ENCODE data around the gene NFU1.
"Not testable (repeated sequence)": the region's sequence is repeated elsewhere in the genome, so short reads cannot be mapped to it uniquely, and the experiment has no call there.

The NFU1 gene

GRCh38 chr2:69380072-69380917 is 56.9 kb downstream of the NFU1 start:
- no peaks in the 10 kb centered on the region for H3K4me1 ChIP-seq (ENCODE audit: insufficient read depth, low read length)
- H3K4me3 ChIP-seq (ENCODE audit: low read length) = no peak overlapping the region
- no peak overlapping the region for H2AFZ ChIP-seq (ENCODE audit: low read depth, low read length)

GRCh38 chr2:69376403-69376802 is 60.8 kb downstream of the NFU1 start:
- Histone ChIP-seq H3K4me1 (ENCODE audit: insufficient read depth, low read length) (no peaks in the 10 kb centered on the region), H3K9me3 (ENCODE audit: low read length) (peaks cover 4% of the 10 kb centered on the region), H3K36me3 (ENCODE audit: insufficient read depth, low read length) (peaks cover 13% of the 10 kb centered on the region), H3K4me3 (ENCODE audit: low read length) (no peak overlapping the region), H3K27me3 (ENCODE audit: insufficient read depth, low read length) (no peaks in the 10 kb centered on the region), H2AFZ (ENCODE audit: low read depth, low read length) (no peak overlapping the region)

More at GRCh38 chr2:69380072-69380917, 56.9 kb downstream of the NFU1 start:
- no peaks in the 10 kb centered on the region for H3K27me3 ChIP-seq (ENCODE audit: insufficient read depth, low read length)
- H3K36me3 ChIP-seq (ENCODE audit: insufficient read depth, low read length) = no peaks in the 10 kb centered on the region
- H3K9me3 ChIP-seq (ENCODE audit: low read length) = peaks cover 4% of the 10 kb centered on the region

- Histone ChIP-seq H3K9me3 (ENCODE audit: low read length) (peaks cover 4% of the 10 kb centered on the region), H3K4me3 (ENCODE audit: low read length) (no peak overlapping the region), H3K27me3 (ENCODE audit: insufficient read depth, low read length) (no peaks in the 10 kb centered on the region), H3K4me1 (ENCODE audit: insufficient read depth, low read length) (no peaks in the 10 kb centered on the region), H2AFZ (ENCODE audit: low read depth, low read length) (no peak overlapping the region), H3K36me3 (ENCODE audit: insufficient read depth, low read length) (peaks cover 18% of the 10 kb centered on the region)
These were observed 61.5 kb downstream of the NFU1 start for GRCh38 chr2:69375494-69376353.

- peaks cover 47% of the 10 kb centered on the region for H3K36me3 ChIP-seq (ENCODE audit: insufficient read depth, low read length)
- no peaks in the 10 kb centered on the region for H3K27me3 ChIP-seq (ENCODE audit: insufficient read depth, low read length)
- no peaks in the 10 kb centered on the region for H3K4me1 ChIP-seq (ENCODE audit: insufficient read depth, low read length)
- H3K4me3 ChIP-seq (ENCODE audit: low read length) = no peak overlapping the region
- peaks cover 2% of the 10 kb centered on the region for H3K9me3 ChIP-seq (ENCODE audit: low read length)
- H2AFZ ChIP-seq (ENCODE audit: low read depth, low read length) = no peak overlapping the region
These were observed 64.5 kb downstream of the NFU1 start for GRCh38 chr2:69372767-69373166.

DNA sequence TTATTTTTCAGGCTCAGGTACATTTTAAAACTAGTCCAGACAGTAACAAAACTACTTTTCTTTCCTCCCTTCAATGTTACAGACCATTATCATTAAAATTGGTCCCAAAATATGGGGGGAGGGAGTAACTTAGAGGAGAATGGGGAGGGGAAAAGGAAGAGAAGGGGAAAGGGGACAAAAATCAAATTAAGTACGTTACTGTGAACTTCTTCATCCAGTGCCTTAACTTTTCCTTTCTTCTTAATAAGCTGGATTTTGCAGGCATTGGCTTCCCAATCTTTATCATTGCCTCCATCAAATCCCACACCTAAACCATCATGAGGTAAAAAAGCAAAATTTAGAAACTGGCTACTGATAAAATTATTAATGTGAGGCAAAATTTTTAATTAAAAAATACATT is 67.4 kb downstream of the NFU1 start:
- Histone ChIP-seq H2AFZ (ENCODE audit: low read depth, low read length) (no peak overlapping the region), H3K4me3 (ENCODE audit: low read length) (no peak overlapping the region), H3K9me3 (ENCODE audit: low read length) (no peaks in the 10 kb centered on the region), H3K36me3 (ENCODE audit: insufficient read depth, low read length) (peaks cover 61% of the 10 kb centered on the region), H3K27me3 (ENCODE audit: insufficient read depth, low read length) (no peaks in the 10 kb centered on the region), H3K4me1 (ENCODE audit: insufficient read depth, low read length) (no peaks in the 10 kb centered on the region)

DNA sequence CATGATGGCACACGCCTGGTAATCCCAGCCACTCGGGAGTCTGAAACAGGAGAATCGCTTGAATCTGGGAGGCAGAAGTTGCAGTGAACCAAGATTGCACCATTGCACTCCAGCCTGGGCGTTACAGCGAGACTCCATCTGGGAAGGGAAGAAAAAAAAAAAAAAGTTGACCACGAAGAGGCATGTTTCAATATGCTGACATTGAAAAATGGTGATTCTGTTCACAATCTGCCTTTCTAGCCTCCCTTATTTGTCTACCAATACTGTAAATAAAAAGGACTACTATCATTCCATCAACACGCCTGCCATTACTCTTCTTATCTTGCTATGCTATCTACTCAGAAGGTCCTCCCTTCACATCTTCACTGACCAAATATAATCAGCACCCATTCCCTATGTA is 68.6 kb downstream of the NFU1 start:
- Histone ChIP-seq H3K4me3 (ENCODE audit: low read length) (no peak overlapping the region), H3K9me3 (ENCODE audit: low read length) (no peaks in the 10 kb centered on the region), H2AFZ (ENCODE audit: low read depth, low read length) (no peak overlapping the region), H3K36me3 (ENCODE audit: insufficient read depth, low read length) (peaks cover 63% of the 10 kb centered on the region), H3K4me1 (ENCODE audit: insufficient read depth, low read length) (no peaks in the 10 kb centered on the region), H3K27me3 (ENCODE audit: insufficient read depth, low read length) (no peaks in the 10 kb centered on the region)

DNA sequence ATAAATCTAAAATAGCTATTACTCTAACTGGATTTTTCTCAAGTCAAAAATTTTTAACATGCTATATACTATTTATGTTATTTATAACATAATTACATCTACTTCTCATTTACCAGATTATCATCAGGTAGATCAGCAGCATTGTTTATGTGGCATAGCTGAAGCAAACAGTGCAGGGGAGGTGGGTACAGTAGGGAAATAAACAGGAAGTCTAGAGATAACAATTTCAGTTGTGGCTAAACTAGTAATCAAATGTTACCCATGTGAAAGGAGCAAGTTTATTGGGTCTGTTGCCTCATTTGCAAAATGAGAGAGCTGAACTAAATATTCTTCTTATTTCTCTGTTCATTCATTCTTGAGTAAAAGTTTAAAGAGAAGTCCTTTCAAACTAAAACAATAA is 77.9 kb downstream of the NFU1 start:
- peaks cover 69% of the 10 kb centered on the region for H3K36me3 ChIP-seq (ENCODE audit: insufficient read depth, low read length)
- H2AFZ ChIP-seq (ENCODE audit: low read depth, low read length) = no peak overlapping the region
- no peak overlapping the region for H3K4me3 ChIP-seq (ENCODE audit: low read length)
- no peaks in the 10 kb centered on the region for H3K9me3 ChIP-seq (ENCODE audit: low read length)
- H3K27me3 ChIP-seq (ENCODE audit: insufficient read depth, low read length) = no peaks in the 10 kb centered on the region
- H3K4me1 ChIP-seq (ENCODE audit: insufficient read depth, low read length) = no peaks in the 10 kb centered on the region

DNA sequence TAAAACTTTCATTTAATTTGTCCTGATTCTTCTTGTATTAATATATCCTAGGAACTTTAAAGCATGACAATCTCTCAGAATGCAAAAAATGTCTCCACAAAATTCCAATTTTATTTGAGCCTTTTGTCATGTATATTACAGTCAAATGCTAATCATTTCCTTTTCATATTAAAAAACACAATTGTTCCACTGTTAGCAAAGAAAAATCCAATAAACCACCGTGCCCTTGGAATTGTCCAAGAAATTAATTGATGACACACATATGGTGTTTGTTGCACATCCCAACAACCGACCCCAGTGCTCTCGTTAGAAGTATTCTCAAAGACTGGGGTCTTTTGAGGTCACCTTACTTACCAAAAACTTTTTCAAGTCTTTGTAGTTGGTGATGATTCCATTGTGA is 78.3 kb downstream of the NFU1 start:
- Histone ChIP-seq H3K27me3 (ENCODE audit: insufficient read depth, low read length) (no peaks in the 10 kb centered on the region), H2AFZ (ENCODE audit: low read depth, low read length) (no peak overlapping the region), H3K36me3 (ENCODE audit: insufficient read depth, low read length) (peaks cover 73% of the 10 kb centered on the region), H3K4me3 (ENCODE audit: low read length) (no peak overlapping the region), H3K9me3 (ENCODE audit: low read length) (no peaks in the 10 kb centered on the region), H3K4me1 (ENCODE audit: insufficient read depth, low read length) (no peaks in the 10 kb centered on the region)

- no peak overlapping the region for H2AFZ ChIP-seq (ENCODE audit: low read depth, low read length)
- peaks cover 66% of the 10 kb centered on the region for H3K36me3 ChIP-seq (ENCODE audit: insufficient read depth, low read length)
- no peak overlapping the region for H3K4me3 ChIP-seq (ENCODE audit: low read length)
- H3K9me3 ChIP-seq (ENCODE audit: low read length) = no peaks in the 10 kb centered on the region
- H3K4me1 ChIP-seq (ENCODE audit: insufficient read depth, low read length) = no peaks in the 10 kb centered on the region
- H3K27me3 ChIP-seq (ENCODE audit: insufficient read depth, low read length) = no peaks in the 10 kb centered on the region
These were observed 80.8 kb downstream of the NFU1 start for GRCh38 chr2:69356471-69356870.

DNA sequence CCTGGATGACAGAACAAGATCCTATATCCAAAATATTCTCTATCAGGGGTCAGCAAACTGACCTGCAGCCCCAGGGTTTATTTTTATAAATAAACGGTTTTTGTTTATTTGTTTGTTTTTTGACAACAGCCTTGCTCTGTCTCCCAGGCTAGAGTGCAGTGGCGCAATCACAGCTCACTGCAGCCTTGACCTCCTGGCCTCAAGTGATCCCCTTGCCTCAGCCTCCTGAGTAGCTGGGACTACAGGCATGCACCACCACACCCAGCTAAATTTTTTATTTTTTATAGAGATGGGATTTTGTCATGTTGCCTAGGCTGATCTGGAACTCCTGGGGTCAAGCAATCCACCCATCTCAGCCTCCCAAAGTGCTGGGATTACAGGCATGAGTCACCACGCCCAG is 82.3 kb downstream of the NFU1 start:
- not testable (repeated sequence) for H3K9me3 ChIP-seq (ENCODE audit: low read length)

DNA sequence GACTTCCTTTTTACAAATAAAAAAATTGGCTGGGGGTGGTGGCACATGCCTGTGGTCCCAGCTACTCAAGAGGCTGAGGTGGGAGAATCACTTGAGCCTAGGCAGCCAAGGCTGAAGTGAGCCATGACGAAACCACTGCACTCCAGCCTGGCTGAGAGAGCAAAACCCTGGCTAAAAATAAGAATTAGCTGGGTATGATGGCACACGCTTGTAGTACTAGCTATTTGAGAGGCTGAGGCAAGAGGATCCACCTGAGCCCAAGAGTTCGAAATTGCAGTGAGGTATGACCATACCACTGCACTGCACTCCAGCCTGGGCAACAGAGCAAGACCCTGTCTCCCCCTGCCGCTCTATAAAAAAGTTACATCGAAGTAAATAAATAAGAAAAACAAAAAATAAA is 83.9 kb downstream of the NFU1 start:
- Histone ChIP-seq H3K36me3 (ENCODE audit: insufficient read depth, low read length) (peaks cover 65% of the 10 kb centered on the region), H2AFZ (ENCODE audit: low read depth, low read length) (no peak overlapping the region), H3K27me3 (ENCODE audit: insufficient read depth, low read length) (no peaks in the 10 kb centered on the region), H3K4me3 (ENCODE audit: low read length) (no peak overlapping the region), H3K4me1 (ENCODE audit: insufficient read depth, low read length) (no peaks in the 10 kb centered on the region), H3K9me3 (ENCODE audit: low read length) (no peaks in the 10 kb centered on the region)

More for the DNA sequence above, 82.3 kb downstream of the NFU1 start:
- H3K4me1 ChIP-seq (ENCODE audit: insufficient read depth, low read length); H3K27me3 ChIP-seq (ENCODE audit: insufficient read depth, low read length); H2AFZ ChIP-seq (ENCODE audit: low read depth, low read length); H3K4me3 ChIP-seq (ENCODE audit: low read length): not testable (repeated sequence)
- peaks cover 65% of the 10 kb centered on the region for H3K36me3 ChIP-seq (ENCODE audit: insufficient read depth, low read length)

DNA sequence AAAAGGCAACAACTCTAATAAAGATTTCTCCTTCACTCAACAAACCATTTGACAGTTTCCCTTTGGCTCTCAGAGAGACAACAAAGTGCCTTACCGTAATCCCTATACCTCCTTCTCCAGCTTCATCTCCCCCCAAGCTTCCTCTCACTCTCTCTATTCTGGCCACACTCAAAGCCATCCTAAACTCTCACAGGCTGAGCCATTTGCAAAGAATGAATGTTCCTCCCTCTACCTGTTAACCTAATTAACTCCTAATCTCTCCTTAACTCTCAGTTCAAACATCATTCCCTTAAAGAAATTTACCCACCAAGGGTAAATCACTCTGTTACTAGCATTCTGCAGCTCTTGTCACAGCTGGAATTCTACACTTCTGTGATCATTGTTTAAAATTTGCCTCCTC is 88.5 kb downstream of the NFU1 start:
- H3K36me3 ChIP-seq (ENCODE audit: insufficient read depth, low read length) = peaks cover 59% of the 10 kb centered on the region
- no peaks in the 10 kb centered on the region for H3K27me3 ChIP-seq (ENCODE audit: insufficient read depth, low read length)
- H2AFZ ChIP-seq (ENCODE audit: low read depth, low read length) = no peak overlapping the region
- peaks cover 14% of the 10 kb centered on the region for H3K4me1 ChIP-seq (ENCODE audit: insufficient read depth, low read length)
- no peak overlapping the region for H3K4me3 ChIP-seq (ENCODE audit: low read length)
- no peaks in the 10 kb centered on the region for H3K9me3 ChIP-seq (ENCODE audit: low read length)
